ENCODE measurements around the gene CELA1.
"Not testable (repeated sequence)": the region's sequence is repeated elsewhere in the genome, so short reads cannot be mapped to it uniquely, and the experiment has no call there.

CELA1 gene

GRCh38 chr12:51345681-51346080 lies 798 bp downstream of the CELA1 start:
- no peaks in the 10 kb centered on the region for H3K9me3 ChIP-seq (ENCODE audit: control insufficient read depth, low read length)
- no peaks in the 10 kb centered on the region for H3K36me3 ChIP-seq (ENCODE audit: control insufficient read depth, insufficient read depth, low read length)
- H3K4me1 ChIP-seq (ENCODE audit: control insufficient read depth, insufficient read depth, low read length): peaks cover 6% of the 10 kb centered on the region
- 69 to 78% methylated on average over 7 of the region's 7 CpGs for WGBS, 2 experiments
- no peaks in the 10 kb centered on the region for H3K27me3 ChIP-seq (ENCODE audit: control insufficient read depth, insufficient read depth, low read length, poor library complexity, severe bottlenecking)
- no peak overlapping the region for H3K27ac ChIP-seq (ENCODE audit: insufficient read depth, low read depth, low read length, poor library complexity, severe bottlenecking)
- H3K4me3 ChIP-seq (ENCODE audit: insufficient read depth, low read depth, low read length): no peak overlapping the region

- H3K36me3 ChIP-seq (ENCODE audit: control insufficient read depth, insufficient read depth, low read length): no peaks in the 10 kb centered on the region
- H3K4me3 ChIP-seq (ENCODE audit: insufficient read depth, low read depth, low read length): no peak overlapping the region
- H3K27ac ChIP-seq (ENCODE audit: insufficient read depth, low read depth, low read length, poor library complexity, severe bottlenecking): no peak overlapping the region
- peaks cover 6% of the 10 kb centered on the region for H3K4me1 ChIP-seq (ENCODE audit: control insufficient read depth, insufficient read depth, low read length)
- H3K27me3 ChIP-seq (ENCODE audit: control insufficient read depth, insufficient read depth, low read length, poor library complexity, severe bottlenecking): no peaks in the 10 kb centered on the region
- no peaks in the 10 kb centered on the region for H3K9me3 ChIP-seq (ENCODE audit: control insufficient read depth, low read length)
- 90 to 94% methylated on average over 2 of the region's 2 CpGs for WGBS, 2 experiments
These were observed 3.3 kb downstream of the CELA1 start for GRCh38 chr12:51343201-51343600.

- Histone ChIP-seq H3K27me3 (ENCODE audit: control insufficient read depth, insufficient read depth, low read length, poor library complexity, severe bottlenecking) (no peaks in the 10 kb centered on the region), H3K36me3 (ENCODE audit: control insufficient read depth, insufficient read depth, low read length) (no peaks in the 10 kb centered on the region), H3K9me3 (ENCODE audit: control insufficient read depth, low read length) (no peaks in the 10 kb centered on the region), H3K4me3 (ENCODE audit: insufficient read depth, low read depth, low read length) (no peak overlapping the region), H3K4me1 (ENCODE audit: control insufficient read depth, insufficient read depth, low read length) (peaks cover 6% of the 10 kb centered on the region), H3K27ac (ENCODE audit: insufficient read depth, low read depth, low read length, poor library complexity, severe bottlenecking) (no peak overlapping the region)
- 93 to 94% methylated on average over 10 of the region's 10 CpGs for WGBS, 2 experiments
These were observed 4.1 kb downstream of the CELA1 start for GRCh38 chr12:51342416-51342815.

GRCh38 chr12:51341251-51342007 lies 5.0 kb downstream of the CELA1 start:
- no peak overlapping the region for H3K27ac ChIP-seq (ENCODE audit: insufficient read depth, low read depth, low read length, poor library complexity, severe bottlenecking)
- no peak overlapping the region for H3K4me3 ChIP-seq (ENCODE audit: insufficient read depth, low read depth, low read length)
- H3K9me3 ChIP-seq (ENCODE audit: control insufficient read depth, low read length): no peaks in the 10 kb centered on the region
- H3K27me3 ChIP-seq (ENCODE audit: control insufficient read depth, insufficient read depth, low read length, poor library complexity, severe bottlenecking): no peaks in the 10 kb centered on the region
- peaks cover 6% of the 10 kb centered on the region for H3K4me1 ChIP-seq (ENCODE audit: control insufficient read depth, insufficient read depth, low read length)
- 33 to 42% methylated on average over 8 of the region's 9 CpGs for WGBS, 2 experiments
- no peaks in the 10 kb centered on the region for H3K36me3 ChIP-seq (ENCODE audit: control insufficient read depth, insufficient read depth, low read length)

GRCh38 chr12:51339750-51340149 lies 6.7 kb downstream of the CELA1 start:
- Histone ChIP-seq H3K9me3 (ENCODE audit: control insufficient read depth, low read length) (no peaks in the 10 kb centered on the region), H3K4me1 (ENCODE audit: control insufficient read depth, insufficient read depth, low read length) (peaks cover 4% of the 10 kb centered on the region), H3K27ac (ENCODE audit: insufficient read depth, low read depth, low read length, poor library complexity, severe bottlenecking) (no peak overlapping the region), H3K36me3 (ENCODE audit: control insufficient read depth, insufficient read depth, low read length) (no peaks in the 10 kb centered on the region), H3K4me3 (ENCODE audit: insufficient read depth, low read depth, low read length) (no peak overlapping the region), H3K27me3 (ENCODE audit: control insufficient read depth, insufficient read depth, low read length, poor library complexity, severe bottlenecking) (no peaks in the 10 kb centered on the region)
- WGBS, 2 experiments: 84 to 91% methylated on average over 6 of the region's 6 CpGs

GRCh38 chr12:51337336-51337735 lies 9.1 kb downstream of the CELA1 start:
- H3K4me3 ChIP-seq (ENCODE audit: insufficient read depth, low read depth, low read length); H3K36me3 ChIP-seq (ENCODE audit: control insufficient read depth, insufficient read depth, low read length); H3K27me3 ChIP-seq (ENCODE audit: control insufficient read depth, insufficient read depth, low read length, poor library complexity, severe bottlenecking); H3K27ac ChIP-seq (ENCODE audit: insufficient read depth, low read depth, low read length, poor library complexity, severe bottlenecking); H3K9me3 ChIP-seq (ENCODE audit: control insufficient read depth, low read length); H3K4me1 ChIP-seq (ENCODE audit: control insufficient read depth, insufficient read depth, low read length): not testable (repeated sequence)

- WGBS, 2 experiments: 93 to 95% methylated on average over 2 of the region's 2 CpGs
- H3K27ac ChIP-seq (ENCODE audit: insufficient read depth, low read depth, low read length, poor library complexity, severe bottlenecking): no peak overlapping the region
- peaks cover under 1% of the 10 kb centered on the region for H3K4me1 ChIP-seq (ENCODE audit: control insufficient read depth, insufficient read depth, low read length)
- no peaks in the 10 kb centered on the region for H3K9me3 ChIP-seq (ENCODE audit: control insufficient read depth, low read length)
- no peak overlapping the region for H3K4me3 ChIP-seq (ENCODE audit: insufficient read depth, low read depth, low read length)
- no peaks in the 10 kb centered on the region for H3K27me3 ChIP-seq (ENCODE audit: control insufficient read depth, insufficient read depth, low read length, poor library complexity, severe bottlenecking)
- no peaks in the 10 kb centered on the region for H3K36me3 ChIP-seq (ENCODE audit: control insufficient read depth, insufficient read depth, low read length)
These were observed 10.5 kb downstream of the CELA1 start for GRCh38 chr12:51335931-51336330.

GRCh38 chr12:51334764-51335163 lies 11.7 kb downstream of the CELA1 start:
- Histone ChIP-seq H3K27ac (ENCODE audit: insufficient read depth, low read depth, low read length, poor library complexity, severe bottlenecking) (no peak overlapping the region), H3K4me1 (ENCODE audit: control insufficient read depth, insufficient read depth, low read length) (no peaks in the 10 kb centered on the region), H3K27me3 (ENCODE audit: control insufficient read depth, insufficient read depth, low read length, poor library complexity, severe bottlenecking) (no peaks in the 10 kb centered on the region), H3K9me3 (ENCODE audit: control insufficient read depth, low read length) (no peaks in the 10 kb centered on the region), H3K36me3 (ENCODE audit: control insufficient read depth, insufficient read depth, low read length) (no peaks in the 10 kb centered on the region), H3K4me3 (ENCODE audit: insufficient read depth, low read depth, low read length) (no peak overlapping the region)
- 92 to 93% methylated on average over 4 of the region's 4 CpGs for WGBS, 2 experiments

GRCh38 chr12:51333536-51333935 lies 12.9 kb downstream of the CELA1 start:
- no peaks in the 10 kb centered on the region for H3K9me3 ChIP-seq (ENCODE audit: control insufficient read depth, low read length)
- H3K4me1 ChIP-seq (ENCODE audit: control insufficient read depth, insufficient read depth, low read length): no peaks in the 10 kb centered on the region
- H3K4me3 ChIP-seq (ENCODE audit: insufficient read depth, low read depth, low read length): no peak overlapping the region
- no peak overlapping the region for H3K27ac ChIP-seq (ENCODE audit: insufficient read depth, low read depth, low read length, poor library complexity, severe bottlenecking)
- no peaks in the 10 kb centered on the region for H3K36me3 ChIP-seq (ENCODE audit: control insufficient read depth, insufficient read depth, low read length)
- H3K27me3 ChIP-seq (ENCODE audit: control insufficient read depth, insufficient read depth, low read length, poor library complexity, severe bottlenecking): no peaks in the 10 kb centered on the region
- 73 to 76% methylated on average over 5 to 6 of the region's 6 CpGs for WGBS, 2 experiments

GRCh38 chr12:51330186-51330585 lies 16.3 kb downstream of the CELA1 start:
- Histone ChIP-seq H3K27me3 (ENCODE audit: control insufficient read depth, insufficient read depth, low read length, poor library complexity, severe bottlenecking) (no peaks in the 10 kb centered on the region), H3K36me3 (ENCODE audit: control insufficient read depth, insufficient read depth, low read length) (no peaks in the 10 kb centered on the region), H3K9me3 (ENCODE audit: control insufficient read depth, low read length) (no peaks in the 10 kb centered on the region), H3K27ac (ENCODE audit: insufficient read depth, low read depth, low read length, poor library complexity, severe bottlenecking) (no peak overlapping the region), H3K4me1 (ENCODE audit: control insufficient read depth, insufficient read depth, low read length) (no peaks in the 10 kb centered on the region), H3K4me3 (ENCODE audit: insufficient read depth, low read depth, low read length) (no peak overlapping the region)

- no peaks in the 10 kb centered on the region for H3K9me3 ChIP-seq (ENCODE audit: control insufficient read depth, low read length)
- H3K36me3 ChIP-seq (ENCODE audit: control insufficient read depth, insufficient read depth, low read length): no peaks in the 10 kb centered on the region
- H3K4me3 ChIP-seq (ENCODE audit: insufficient read depth, low read depth, low read length): no peak overlapping the region
- no peaks in the 10 kb centered on the region for H3K27me3 ChIP-seq (ENCODE audit: control insufficient read depth, insufficient read depth, low read length, poor library complexity, severe bottlenecking)
- no peaks in the 10 kb centered on the region for H3K4me1 ChIP-seq (ENCODE audit: control insufficient read depth, insufficient read depth, low read length)
- H3K27ac ChIP-seq (ENCODE audit: insufficient read depth, low read depth, low read length, poor library complexity, severe bottlenecking): no peak overlapping the region
- 91 to 92% methylated on average over 5 of the region's 5 CpGs for WGBS, 2 experiments
These were observed 16.7 kb downstream of the CELA1 start for GRCh38 chr12:51329742-51330141.
